DOHH2 (cell line): Measurements from ENCODE around the gene SLC4A1AP.
"Not testable (repeated sequence)": the region's sequence is repeated elsewhere in the genome, so short reads cannot be mapped to it uniquely, and the experiment has no call there.

ENCODE experiments used
- CTCF ChIP-seq: fragments of 200-600 bp; sonication (generic); IDR thresholded peaks from one replicate; pipeline ENCODE4 v1.5.1; 2014; ENCODE audit warnings: antibody characterized with exemption, mild to moderate bottlenecking, low read depth, low read length; ENCODE audit not compliant: poor library complexity, severe bottlenecking
- EZH2phosphoT487 ChIP-seq: fragments of 200-600 bp; sonication (generic); IDR thresholded peaks from 2 replicates; pipeline ENCODE4 v1.6.1; 2017; ENCODE audit warnings: borderline replicate concordance, mild to moderate bottlenecking, antibody characterized with exemption, low read length, moderate library complexity, mixed read lengths

- TF ChIP-seq CTCF, EZH2phosphoT487: not testable (repeated sequence)
Observed at GRCh38 chr2:27682334-27682771, 18.7 kb downstream of the SLC4A1AP start.
